Spinal cord (tissue), 10 donors: ENCODE data around the gene C4orf33. TPM values are rescaled to one million over a fixed set of nuclear protein-coding genes. Genes with fewer than 3 reads are reported as not detected.
"Not testable (repeated sequence)": the region's sequence is repeated elsewhere in the genome, so short reads cannot be mapped to it uniquely, and the experiment has no call there.

Experiments used
- DNase-seq, 6 donors: peaks; one replicate each; pipeline versions ENCODE4 v3.0.0 to v3.0.0-alpha.2; 2013 to 2015; ENCODE audit warnings: low spot score in 6 of 6, low read depth in 4 of 6
- H3K27ac ChIP-seq: one replicate; pipeline ENCODE4 v1.5.1; 2013; ENCODE audit warnings: low read depth, low read length, control low read depth
- H3K27me3 ChIP-seq: one replicate; pipeline ENCODE4 v1.6.1; 2013; ENCODE audit warnings: low read length; ENCODE audit not compliant: control insufficient read depth, insufficient read depth
- H3K36me3 ChIP-seq: one replicate; pipeline ENCODE4 v1.6.1; 2013; ENCODE audit warnings: low read length; ENCODE audit not compliant: control insufficient read depth, insufficient read depth
- H3K4me1 ChIP-seq: one replicate; pipeline ENCODE4 v1.6.1; 2013; ENCODE audit warnings: low read length; ENCODE audit not compliant: control insufficient read depth, insufficient read depth
- H3K4me3 ChIP-seq: one replicate; pipeline ENCODE4 v1.5.1; 2013; ENCODE audit warnings: low read depth, low read length, control low read depth
- H3K9me3 ChIP-seq: one replicate; pipeline ENCODE4 v1.6.1; 2013; ENCODE audit warnings: low read length; ENCODE audit not compliant: control insufficient read depth, insufficient read depth
- WGBS: methylation state at CpG from one replicate; pipeline ENCODE4 v1.1.5; 2013; ENCODE audit warnings: missing lambda C conversion rate; ENCODE audit not compliant: insufficient coverage; 5-methylcytosine and 5-hydroxymethylcytosine counted together
- polyA plus RNA-seq, 2 donors: library from polyadenylated mRNA; unstranded; fragments of 120-200 nt; gene quantifications; one replicate each; pipeline ENCODE4 v1.2.1, GENCODE V29; 2013; ENCODE audit not compliant: insufficient read length in 2 of 2
- total RNA-seq, 2 donors: library from RNA; depleted of rRNA in 1 of 2; stranded (reverse); fragments of 120-200 nt in 1 of 2; fragments of >200 nt in 1 of 2; gene quantifications; one replicate each; pipeline versions ENCODE4 v1.2.3 to v1.2.4, GENCODE V29; 2013 to 2014
- donor health status: healthy.

Gene C4orf33
- total and polyA plus RNA-seq, 4 donors = 16.8 to 26.8 (median 24.3) TPM

GRCh38 chr4:129113919-129114318 lies 18.0 kb downstream of the C4orf33 start:
- WGBS = no CpG with 5 or more reads among the region's 1 CpG
- no peaks in the 10 kb centered on the region for H3K27me3 ChIP-seq
- no peaks in the 10 kb centered on the region for H3K4me1 ChIP-seq
- H3K9me3 ChIP-seq = no peaks in the 10 kb centered on the region
- H3K36me3 ChIP-seq = no peaks in the 10 kb centered on the region
- no peak overlapping the region for H3K27ac ChIP-seq
- H3K4me3 ChIP-seq = no peak overlapping the region
- DNase-seq = no peak

- Histone ChIP-seq H3K36me3 (no peaks in the 10 kb centered on the region), H3K4me1 (no peaks in the 10 kb centered on the region), H3K27me3 (no peaks in the 10 kb centered on the region), H3K4me3 (no peak overlapping the region), H3K9me3 (no peaks in the 10 kb centered on the region), H3K27ac (no peak overlapping the region)
- 97% methylated on average over 5 of the region's 5 CpGs for WGBS
- no peak for DNase-seq
Measured at GRCh38 chr4:129117705-129118104, 21.8 kb downstream of the C4orf33 start.

DNA sequence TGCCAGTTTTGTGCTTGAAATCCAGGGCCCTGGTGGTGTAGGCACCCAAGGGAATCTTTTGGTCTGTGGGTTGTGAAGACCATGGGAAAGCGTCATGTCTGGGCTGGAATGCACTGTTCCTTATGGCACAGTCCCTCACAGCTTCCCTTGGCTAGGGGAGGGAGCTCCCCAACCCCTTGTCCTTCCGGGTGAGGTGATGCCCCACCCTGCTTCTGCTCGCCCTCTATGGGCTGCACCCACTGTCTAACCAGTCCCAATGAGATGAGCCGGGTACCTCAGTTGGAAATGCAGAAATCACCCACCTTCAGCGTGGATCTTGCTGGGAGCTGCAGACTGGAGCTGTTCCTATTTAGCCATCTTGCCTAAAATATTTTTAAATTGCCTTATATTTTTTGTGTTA lies 30.7 kb downstream of the C4orf33 start:
- not testable (repeated sequence) for H3K4me1 ChIP-seq, H3K36me3 ChIP-seq, H3K27ac ChIP-seq, H3K4me3 ChIP-seq, H3K9me3 ChIP-seq, DNase-seq, H3K27me3 ChIP-seq
- no CpG with 5 or more reads among the region's 5 CpGs for WGBS

DNA sequence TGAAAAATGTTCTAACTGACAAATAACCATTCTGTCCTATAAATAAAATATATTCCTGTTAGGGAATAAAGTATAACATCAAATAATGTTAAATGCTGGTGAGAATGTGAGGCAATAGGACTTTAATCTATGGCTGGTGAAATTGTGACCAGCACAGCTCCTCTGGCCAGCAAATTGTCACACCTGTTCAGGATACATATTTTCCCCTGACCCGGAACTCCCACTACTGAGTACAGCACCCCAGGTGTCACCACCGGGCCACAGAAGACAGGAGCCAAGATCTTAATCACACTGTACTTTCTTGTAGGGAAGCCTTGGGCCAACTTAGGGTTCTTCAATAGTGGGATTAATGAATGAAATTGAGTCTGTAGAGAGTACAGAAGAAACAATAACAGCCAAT lies 33.2 kb downstream of the C4orf33 start:
- H3K4me3 ChIP-seq = no peak overlapping the region
- no peaks in the 10 kb centered on the region for H3K4me1 ChIP-seq
- no peaks in the 10 kb centered on the region for H3K27me3 ChIP-seq
- no peaks in the 10 kb centered on the region for H3K36me3 ChIP-seq
- H3K27ac ChIP-seq = no peak overlapping the region
- peaks cover 2% of the 10 kb centered on the region for H3K9me3 ChIP-seq
- no CpG with 5 or more reads among the region's 2 CpGs for WGBS
- no peak for DNase-seq

- H3K9me3 ChIP-seq = no peaks in the 10 kb centered on the region
- H3K4me1 ChIP-seq = no peaks in the 10 kb centered on the region
- no peaks in the 10 kb centered on the region for H3K27me3 ChIP-seq
- no peak overlapping the region for H3K27ac ChIP-seq
- no peaks in the 10 kb centered on the region for H3K36me3 ChIP-seq
- DNase-seq = no peak
- H3K4me3 ChIP-seq = no peak overlapping the region
- no CpG with 5 or more reads among the region's 2 CpGs for WGBS
Measured at GRCh38 chr4:129131343-129131742, 35.4 kb downstream of the C4orf33 start.

DNA sequence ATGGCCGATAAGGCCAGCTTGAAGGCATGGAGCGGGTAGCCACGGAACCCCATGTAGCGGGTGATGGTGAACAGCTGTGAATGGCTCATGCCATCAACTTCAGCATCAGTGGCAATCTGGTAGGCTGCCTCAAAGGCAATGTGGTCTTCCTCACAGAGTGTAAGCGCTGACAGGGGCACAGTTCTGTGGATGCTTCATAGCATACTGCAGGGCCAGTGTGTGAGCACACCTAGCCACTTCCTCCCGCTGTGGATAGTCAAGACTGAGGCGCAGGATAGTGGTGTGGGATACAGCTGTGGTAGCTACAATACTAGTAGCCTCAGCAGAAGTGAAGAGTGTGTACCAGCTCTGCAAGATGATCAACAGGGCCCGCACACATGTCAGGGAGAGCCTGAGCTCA lies 40.5 kb downstream of the C4orf33 start:
- Histone ChIP-seq H3K27ac (no peak overlapping the region), H3K4me1 (peaks cover 5% of the 10 kb centered on the region), H3K9me3 (no peaks in the 10 kb centered on the region), H3K4me3 (no peak overlapping the region), H3K27me3 (no peaks in the 10 kb centered on the region), H3K36me3 (no peaks in the 10 kb centered on the region)
- DNase-seq = no peak
- WGBS = 77% methylated on average over 8 of the region's 8 CpGs

DNA sequence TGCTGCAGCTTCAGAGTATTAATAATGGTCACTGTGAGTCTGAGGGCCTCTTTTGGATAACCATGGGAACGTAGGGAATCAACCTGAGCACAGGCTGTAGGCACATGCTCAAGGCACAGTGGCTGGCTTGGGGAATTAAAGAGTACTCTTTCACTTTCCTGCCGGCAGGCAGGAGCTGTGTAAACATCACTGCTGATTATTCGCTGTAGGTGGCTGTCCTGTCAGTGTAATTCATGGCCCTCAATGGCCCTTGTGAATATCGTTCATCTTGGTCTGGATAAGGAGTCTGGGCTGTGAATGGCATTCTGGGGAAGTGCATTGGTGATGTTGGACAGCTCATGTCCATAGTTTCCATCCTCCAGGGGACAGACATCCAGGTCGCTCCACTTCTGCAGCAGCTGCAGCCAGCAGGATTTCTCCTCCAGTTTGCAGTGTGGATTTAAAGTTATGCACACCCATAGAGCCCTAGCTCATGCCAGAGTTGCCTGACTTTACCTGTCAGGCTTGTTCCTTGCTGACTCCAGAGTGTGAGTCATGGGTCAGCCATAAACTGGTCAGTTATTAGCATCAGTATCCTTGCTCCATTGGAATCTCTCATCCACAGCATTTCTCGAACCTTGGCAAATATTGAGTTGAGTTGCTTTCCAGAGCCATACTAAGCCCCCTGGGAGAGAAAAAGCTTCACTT lies 43.0 kb downstream of the C4orf33 start:
- Histone ChIP-seq H3K4me1 (peaks cover 5% of the 10 kb centered on the region), H3K36me3 (no peaks in the 10 kb centered on the region), H3K4me3 (no peak overlapping the region), H3K27ac (no peak overlapping the region), H3K9me3 (no peaks in the 10 kb centered on the region), H3K27me3 (no peaks in the 10 kb centered on the region)
- no peak for DNase-seq
- 43% methylated on average over 5 of the region's 6 CpGs for WGBS

DNA sequence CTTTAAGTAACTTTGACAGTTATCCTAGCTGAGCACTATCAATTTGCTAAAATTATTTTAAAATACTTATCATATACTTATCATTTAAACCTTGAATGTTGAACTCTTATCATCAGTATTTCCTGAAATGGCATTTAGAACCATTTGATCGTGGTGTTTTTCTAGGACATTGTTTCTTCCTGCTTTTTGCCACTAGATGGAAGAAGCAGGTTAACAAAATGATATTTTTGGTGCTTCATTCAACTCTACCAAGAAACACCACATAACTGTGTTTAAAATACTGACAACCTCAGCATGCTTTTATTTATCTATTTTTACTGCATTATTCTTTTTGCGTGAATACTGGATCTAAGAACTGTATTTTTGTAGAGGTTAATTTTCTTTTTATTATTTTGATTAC lies 44.6 kb downstream of the C4orf33 start:
- DNase-seq = peak in 3 of 6 donors; percentile 6 to 69 (median 13)
- Histone ChIP-seq H3K27ac (no peak overlapping the region), H3K4me3 (no peak overlapping the region), H3K36me3 (no peaks in the 10 kb centered on the region), H3K4me1 (peaks cover 5% of the 10 kb centered on the region), H3K27me3 (no peaks in the 10 kb centered on the region), H3K9me3 (no peaks in the 10 kb centered on the region)
- WGBS = no CpG with 5 or more reads among the region's 2 CpGs

GRCh38 chr4:129143359-129143758 lies 47.4 kb downstream of the C4orf33 start:
- no CpG with 5 or more reads among the region's 2 CpGs for WGBS
- Histone ChIP-seq H3K9me3 (no peaks in the 10 kb centered on the region), H3K4me3 (no peak overlapping the region), H3K27ac (no peak overlapping the region), H3K4me1 (peaks cover 5% of the 10 kb centered on the region), H3K27me3 (no peaks in the 10 kb centered on the region), H3K36me3 (no peaks in the 10 kb centered on the region)
- DNase-seq = no peak

DNA sequence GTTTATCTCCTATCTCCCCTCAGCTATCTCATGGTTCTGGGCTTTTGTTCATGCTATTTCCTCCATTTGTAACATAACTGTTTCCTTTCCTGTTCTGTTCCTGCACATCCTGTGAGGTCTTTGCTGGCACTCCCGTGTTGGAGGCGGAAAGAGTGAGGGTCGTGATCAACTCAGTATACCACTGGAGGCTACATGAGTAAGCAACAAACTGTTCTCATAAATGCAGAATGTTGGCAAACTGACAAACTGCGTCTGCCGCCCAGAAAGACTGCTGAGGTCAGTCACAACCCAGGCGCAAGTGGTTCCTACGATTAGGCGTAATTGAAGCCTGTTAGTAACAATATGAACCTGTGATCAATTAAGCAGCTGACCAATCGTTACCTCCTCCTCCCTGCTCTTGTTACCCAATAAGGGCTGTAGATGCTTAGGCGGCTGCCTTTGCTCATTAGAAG lies 48.8 kb downstream of the C4orf33 start:
- 90% methylated on average over 9 of the region's 10 CpGs for WGBS
- H3K36me3 ChIP-seq = no peaks in the 10 kb centered on the region
- no peak overlapping the region for H3K27ac ChIP-seq

More for the DNA sequence above, 48.8 kb downstream of the C4orf33 start:
- no peak for DNase-seq
- no peaks in the 10 kb centered on the region for H3K27me3 ChIP-seq
- H3K4me3 ChIP-seq = no peak overlapping the region
- H3K9me3 ChIP-seq = no peaks in the 10 kb centered on the region
- H3K4me1 ChIP-seq = no peaks in the 10 kb centered on the region
